T-helper 17 cell (primary cell): ENCODE measurements around the gene PP2D1. TPM values are rescaled to one million over a fixed set of nuclear protein-coding genes. Genes with fewer than 3 reads are reported as not detected.
"Not testable (repeated sequence)": the region's sequence is repeated elsewhere in the genome, so short reads cannot be mapped to it uniquely, and the experiment has no call there.

ENCODE experiments used
- ATAC-seq: fragments of 150-1000 bp; cut with Tn5 transposase; 2 replicates; pipeline ENCODE4 v1.10.0; 2021; ENCODE audit warnings: mild to moderate bottlenecking, moderate library complexity
- DNase-seq, 3 donors: peaks; one replicate each; pipeline versions ENCODE4 v3.0.0 to v3.0.0-alpha.2; 2020 to 2021
- H3K9me3 ChIP-seq: one replicate; pipeline ENCODE4 v1.7.0; 2013; ENCODE audit warnings: low read length, mild to moderate bottlenecking; ENCODE audit not compliant: control insufficient read depth, poor library complexity, severe bottlenecking
- H3K27ac Mint-ChIP-seq: one replicate; pipeline ENCODE4 v1.8.0; 2022; ENCODE audit warnings: mild to moderate bottlenecking, moderate library complexity, mixed read lengths
- H3K27me3 Mint-ChIP-seq: one replicate; pipeline ENCODE4 v1.8.0; 2022; ENCODE audit warnings: mixed read lengths
- H3K36me3 Mint-ChIP-seq: one replicate; pipeline ENCODE4 v1.8.0; 2022; ENCODE audit warnings: low read depth, mixed read lengths
- H3K4me1 Mint-ChIP-seq: one replicate; pipeline ENCODE4 v1.8.0; 2022; ENCODE audit warnings: mild to moderate bottlenecking, mixed read lengths
- H3K4me3 Mint-ChIP-seq: one replicate; pipeline ENCODE4 v1.8.0; 2022; ENCODE audit warnings: mild to moderate bottlenecking, moderate library complexity, mixed read lengths
- total RNA-seq, 4 donors: library from RNA in 2 of 4; stranded (reverse) in 2 of 4; gene quantifications; one replicate each; pipeline ENCODE4 v1.2.3 and lab custom pipeline; 2022 to 2026

Gene PP2D1
- total RNA-seq, 2 donors from 2014 or later = not detected

- peak overlapping the region; percentile 21 for H3K27ac Mint-ChIP-seq
- not testable (repeated sequence) for H3K4me1 Mint-ChIP-seq, H3K4me3 Mint-ChIP-seq, DNase-seq, ATAC-seq, H3K36me3 Mint-ChIP-seq, H3K9me3 ChIP-seq, H3K27me3 Mint-ChIP-seq
Measured at GRCh38 chr3:19988904-19989303, 23.2 kb downstream of the PP2D1 start.

DNA sequence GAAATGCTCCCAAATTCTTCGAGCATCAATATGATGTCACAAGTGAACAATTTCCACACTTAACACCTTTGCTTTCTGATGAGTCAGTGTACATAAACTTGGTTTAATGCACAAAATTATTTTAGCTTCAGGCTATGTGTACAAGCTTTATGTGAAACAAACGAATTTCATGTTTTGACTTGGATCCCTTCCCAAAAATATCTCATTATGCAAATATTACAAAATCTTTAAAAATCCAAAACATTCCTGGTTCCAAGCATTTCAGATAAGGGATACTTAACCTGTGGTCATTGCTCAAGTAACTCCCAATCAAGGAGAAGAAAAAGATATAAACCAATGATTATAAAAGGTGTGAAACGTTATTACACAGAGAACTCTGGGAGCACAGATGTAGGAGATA is 40.0 kb downstream of the PP2D1 start:
- no peaks in the 10 kb centered on the region for H3K9me3 ChIP-seq
- Mint-ChIP-seq H3K27ac (peak overlapping the region; percentile 21), H3K4me3 (no peak overlapping the region), H3K4me1 (peaks cover 22% of the 10 kb centered on the region), H3K27me3 (no peaks in the 10 kb centered on the region), H3K36me3 (peaks cover 4% of the 10 kb centered on the region)
- DNase-seq (no peak), ATAC-seq (no peak)

DNA sequence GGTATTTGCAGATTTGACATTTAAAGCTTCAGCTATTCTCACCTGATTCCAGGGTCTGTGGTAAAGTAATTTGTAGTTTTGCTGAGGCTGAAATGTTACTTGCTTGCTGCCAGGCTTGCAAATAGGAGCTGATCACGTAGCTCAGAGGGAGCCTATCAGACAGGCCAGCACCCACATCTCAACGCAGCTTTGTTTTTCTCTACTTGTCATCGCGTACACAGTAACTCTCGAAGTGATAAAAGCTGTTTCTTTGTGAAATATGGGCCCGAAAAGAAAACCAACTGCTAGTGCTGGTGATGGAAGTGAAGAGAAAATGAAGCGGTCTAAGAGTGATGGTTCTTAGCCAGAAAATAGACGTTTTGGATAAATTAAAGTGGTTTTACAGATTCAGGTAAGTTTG is 41.7 kb downstream of the PP2D1 start:
- H3K36me3 Mint-ChIP-seq = peaks cover 4% of the 10 kb centered on the region
- no peak overlapping the region for H3K27ac Mint-ChIP-seq
- H3K4me3 Mint-ChIP-seq = no peak overlapping the region
- H3K4me1 Mint-ChIP-seq = peaks cover 32% of the 10 kb centered on the region
- no peaks in the 10 kb centered on the region for H3K9me3 ChIP-seq
- no peak for DNase-seq
- H3K27me3 Mint-ChIP-seq = no peaks in the 10 kb centered on the region
- no peak for ATAC-seq

DNA sequence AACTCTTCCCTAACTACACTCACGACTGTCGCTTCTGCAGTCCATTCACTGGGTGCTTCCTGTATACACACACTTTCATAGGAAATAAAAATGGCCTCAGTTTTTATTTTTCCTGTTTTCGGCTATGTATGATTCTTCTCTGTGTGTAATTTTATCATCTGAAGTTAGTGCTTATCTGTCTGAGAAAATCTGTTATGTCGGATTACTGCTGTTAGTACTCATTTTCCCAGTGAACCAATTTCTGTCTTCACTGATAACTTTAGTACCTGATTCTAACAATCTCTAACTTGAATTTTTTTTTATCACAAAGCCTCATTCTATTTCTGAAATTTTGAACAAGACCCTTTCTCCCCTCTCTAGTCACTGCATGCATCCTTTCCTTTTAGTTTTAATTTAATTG is 44.3 kb downstream of the PP2D1 start:
- DNase-seq (no peak), ATAC-seq (no peak)
- H3K4me1 Mint-ChIP-seq = peaks cover 34% of the 10 kb centered on the region
- H3K27me3 Mint-ChIP-seq = no peaks in the 10 kb centered on the region
- no peaks in the 10 kb centered on the region for H3K9me3 ChIP-seq
- H3K27ac Mint-ChIP-seq = peak overlapping the region; percentile 10
- H3K4me3 Mint-ChIP-seq = no peak overlapping the region
- H3K36me3 Mint-ChIP-seq = peaks cover 4% of the 10 kb centered on the region

DNA sequence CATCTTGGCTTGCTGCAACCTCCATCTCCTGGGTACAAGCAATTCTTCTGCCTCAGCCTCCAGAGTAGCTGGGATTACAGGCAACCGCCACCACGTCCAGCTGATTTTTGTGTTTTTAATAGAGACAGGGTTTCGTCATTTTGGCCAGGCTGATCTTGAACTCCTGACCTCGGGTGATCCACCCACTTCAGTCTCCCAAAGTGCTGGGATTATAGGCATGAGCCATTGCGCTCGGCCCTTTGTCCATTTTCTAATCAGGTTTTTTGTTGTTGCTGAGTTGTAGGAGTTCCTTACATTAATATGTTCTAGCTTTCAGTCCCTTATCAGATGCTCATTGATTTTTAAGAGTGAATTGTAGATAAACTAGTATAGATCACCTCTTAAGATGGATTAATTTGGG is 44.9 kb downstream of the PP2D1 start:
- no peaks in the 10 kb centered on the region for H3K9me3 ChIP-seq
- ATAC-seq (no peak), DNase-seq (no peak)
- Mint-ChIP-seq H3K36me3 (peaks cover 4% of the 10 kb centered on the region), H3K4me3 (no peak overlapping the region), H3K27me3 (no peaks in the 10 kb centered on the region), H3K27ac (no peak overlapping the region), H3K4me1 (peaks cover 30% of the 10 kb centered on the region)

GRCh38 chr3:19961960-19962359 is 50.1 kb downstream of the PP2D1 start:
- Mint-ChIP-seq H3K27ac (no peak overlapping the region), H3K4me3 (peak overlapping the region; percentile 42), H3K27me3 (no peaks in the 10 kb centered on the region), H3K4me1 (peaks cover 35% of the 10 kb centered on the region), H3K36me3 (no peaks in the 10 kb centered on the region)
- no peak for ATAC-seq
- no peaks in the 10 kb centered on the region for H3K9me3 ChIP-seq
- DNase-seq = no peak

DNA sequence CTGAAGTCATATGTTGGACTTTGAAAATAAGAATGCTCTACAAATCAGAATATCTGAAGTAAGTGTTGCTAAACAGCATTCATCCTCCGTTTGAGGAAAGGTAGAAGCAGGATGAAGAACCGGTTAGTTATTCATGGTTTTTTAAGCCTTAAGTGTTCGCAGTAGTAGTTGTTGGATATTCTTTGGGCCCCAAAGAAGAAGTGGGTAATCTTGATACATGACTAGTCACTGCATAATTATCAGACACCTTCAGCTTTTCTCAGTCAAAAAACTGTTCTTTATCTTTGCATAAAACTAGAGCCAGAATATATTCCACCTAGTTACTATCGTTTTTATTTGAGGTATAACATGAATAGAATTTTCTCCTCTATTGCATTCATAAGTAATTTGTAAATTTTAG is 51.4 kb downstream of the PP2D1 start:
- no peaks in the 10 kb centered on the region for H3K9me3 ChIP-seq
- H3K4me1 Mint-ChIP-seq = peaks cover 33% of the 10 kb centered on the region
- H3K36me3 Mint-ChIP-seq = no peaks in the 10 kb centered on the region
- no peaks in the 10 kb centered on the region for H3K27me3 Mint-ChIP-seq
- H3K27ac Mint-ChIP-seq = no peak overlapping the region
- ATAC-seq (no peak), DNase-seq (no peak)
- no peak overlapping the region for H3K4me3 Mint-ChIP-seq

GRCh38 chr3:19959505-19959904 is 52.6 kb downstream of the PP2D1 start:
- peak overlapping the region; percentile 53 for H3K27ac Mint-ChIP-seq
- no peak overlapping the region for H3K4me3 Mint-ChIP-seq
- DNase-seq (no peak), ATAC-seq (no peak)
- no peaks in the 10 kb centered on the region for H3K36me3 Mint-ChIP-seq
- no peaks in the 10 kb centered on the region for H3K27me3 Mint-ChIP-seq
- H3K4me1 Mint-ChIP-seq = peaks cover 30% of the 10 kb centered on the region
- no peaks in the 10 kb centered on the region for H3K9me3 ChIP-seq

GRCh38 chr3:19957354-19957753 is 54.7 kb downstream of the PP2D1 start:
- peaks cover 27% of the 10 kb centered on the region for H3K4me1 Mint-ChIP-seq
- H3K36me3 Mint-ChIP-seq, H3K4me3 Mint-ChIP-seq, ATAC-seq, H3K27me3 Mint-ChIP-seq, H3K9me3 ChIP-seq, H3K27ac Mint-ChIP-seq, DNase-seq: not testable (repeated sequence)

DNA sequence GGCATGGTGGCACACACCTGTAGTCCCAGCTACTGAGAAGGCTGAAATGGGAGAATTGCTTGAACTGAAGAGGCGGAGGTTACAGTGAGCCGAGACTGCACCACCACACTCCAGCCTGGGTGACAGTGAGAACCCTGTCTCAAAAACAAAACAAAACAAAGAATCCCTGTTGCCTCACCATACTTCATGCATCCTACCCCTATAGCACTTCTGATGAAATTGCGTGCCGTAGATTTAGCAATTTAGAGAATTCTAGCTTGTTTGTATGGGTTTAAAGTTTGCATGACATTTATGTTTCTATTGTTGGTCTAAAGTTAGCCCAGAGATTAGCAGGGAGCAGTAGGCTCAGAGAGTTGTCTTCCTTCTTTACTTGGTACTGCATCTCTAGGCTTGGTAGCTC is 57.4 kb downstream of the PP2D1 start:
- no peak overlapping the region for H3K4me3 Mint-ChIP-seq

DNA sequence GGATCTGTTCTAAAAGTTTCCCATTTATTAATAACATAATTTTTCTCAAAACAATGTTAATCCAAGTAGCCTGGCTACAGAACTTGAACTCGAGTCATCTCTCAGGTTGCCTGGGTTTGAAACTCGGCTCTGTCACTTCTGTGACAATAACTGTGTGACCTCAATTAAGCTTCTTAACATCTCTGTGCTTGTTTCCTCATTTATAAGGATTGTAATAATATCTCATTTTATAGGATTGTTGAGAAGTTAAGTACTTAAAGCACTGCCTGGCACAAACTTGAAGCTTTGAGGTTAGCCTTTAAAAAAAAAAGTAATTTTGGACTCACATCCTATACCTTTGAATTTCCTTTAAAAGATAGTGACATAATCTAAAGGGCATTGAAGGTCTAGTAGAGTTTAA is 61.7 kb downstream of the PP2D1 start:
- DNase-seq = no peak
- Mint-ChIP-seq H3K4me3 (no peak overlapping the region), H3K36me3 (peaks cover 10% of the 10 kb centered on the region), H3K27ac (no peak overlapping the region), H3K4me1 (peaks cover 37% of the 10 kb centered on the region), H3K27me3 (no peaks in the 10 kb centered on the region)
- no peak for ATAC-seq
- H3K9me3 ChIP-seq = no peaks in the 10 kb centered on the region

More for the DNA sequence above, 57.4 kb downstream of the PP2D1 start:
- H3K27me3 Mint-ChIP-seq = no peaks in the 10 kb centered on the region
- no peak for ATAC-seq
- H3K27ac Mint-ChIP-seq = peak overlapping the region; percentile 43
- H3K9me3 ChIP-seq = no peaks in the 10 kb centered on the region
- no peak for DNase-seq
- H3K36me3 Mint-ChIP-seq = peaks cover 4% of the 10 kb centered on the region
- H3K4me1 Mint-ChIP-seq = peaks cover 17% of the 10 kb centered on the region

DNA sequence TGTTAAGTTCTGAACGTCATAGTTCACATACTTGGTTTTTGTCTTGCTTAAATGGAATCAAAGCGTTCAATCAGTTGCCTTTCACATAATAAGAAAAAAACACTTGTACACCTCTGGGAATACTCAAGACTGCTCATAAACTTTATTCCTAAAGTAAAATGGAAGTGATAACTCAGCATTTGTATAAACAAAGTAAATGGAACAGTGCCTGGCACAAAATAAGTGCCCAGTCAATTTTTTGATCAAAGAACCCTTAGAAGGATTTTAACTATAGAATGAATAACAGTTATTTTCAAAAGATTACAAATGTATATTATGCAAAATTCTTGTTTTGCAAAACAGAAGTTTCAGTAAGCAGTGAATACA is 63.9 kb downstream of the PP2D1 start:
- H3K4me1 Mint-ChIP-seq = peaks cover 37% of the 10 kb centered on the region
- no peaks in the 10 kb centered on the region for H3K27me3 Mint-ChIP-seq
- H3K4me3 Mint-ChIP-seq = peak overlapping the region; percentile 99
- H3K9me3 ChIP-seq = no peaks in the 10 kb centered on the region
- peaks cover 10% of the 10 kb centered on the region for H3K36me3 Mint-ChIP-seq
- peak overlapping the region; percentile 98 for H3K27ac Mint-ChIP-seq
- ATAC-seq (no peak), DNase-seq (no peak)

GRCh38 chr3:19947549-19948225 is 64.4 kb downstream of the PP2D1 start:
- peak; percentile 15 to 32 (median 18) for DNase-seq
- H3K9me3 ChIP-seq = no peaks in the 10 kb centered on the region
- peak; percentile 32 for ATAC-seq
- peaks cover 10% of the 10 kb centered on the region for H3K36me3 Mint-ChIP-seq
- no peaks in the 10 kb centered on the region for H3K27me3 Mint-ChIP-seq
- peak overlapping the region; percentile 99 for H3K4me3 Mint-ChIP-seq
- peaks cover 37% of the 10 kb centered on the region for H3K4me1 Mint-ChIP-seq
- peak overlapping the region; percentile 98 for H3K27ac Mint-ChIP-seq

GRCh38 chr3:19946832-19947548 is 65.1 kb downstream of the PP2D1 start, which contains the start of gene RAB5A:
RAB5A (plus strand) TSS chr3:19947097; CDS start chr3:19950899, 3,802 bp downstream.
- H3K4me3 Mint-ChIP-seq = peak within 1 kb of the TSS; percentile 99
- H3K4me1 Mint-ChIP-seq = peaks cover 37% of the 10 kb centered on the region
- ATAC-seq = peak; percentile 83
- H3K27me3 Mint-ChIP-seq = no peaks in the 10 kb centered on the region
- H3K36me3 Mint-ChIP-seq = peaks cover 10% of the 10 kb centered on the region
- no peaks in the 10 kb centered on the region for H3K9me3 ChIP-seq
- H3K27ac Mint-ChIP-seq = peak within 1 kb of the TSS; percentile 98
- peak; percentile 91 to 95 (median 93) for DNase-seq
